Stomach (tissue), 9 donors: ENCODE results near the gene MRPL24. TPM values are rescaled to one million over a fixed set of nuclear protein-coding genes. Genes with fewer than 3 reads are reported as not detected.

Experiments
- DNase-seq, 2 donors: peaks; one replicate each; pipeline versions ENCODE4 v3.0.0 to v3.0.0-alpha.2; 2013 to 2019
- H3K27ac ChIP-seq, 5 donors: fragments of 200-600 bp in 4 of 5; sonication (generic) in 4 of 5; one replicate each; pipeline ENCODE4 v1.5.1; 2013 to 2019; ENCODE audit warnings: mild to moderate bottlenecking in 1 of 5, moderate library complexity in 1 of 5
- H3K27me3 ChIP-seq, 3 donors: fragments of 200-600 bp; sonication (generic); one replicate each; pipeline ENCODE4 v1.5.1; 2017 to 2019; ENCODE audit warnings: mixed run types in 1 of 3
- H3K36me3 ChIP-seq, 4 donors: fragments of 200-600 bp; sonication (generic); 1 replicate in 3 of 4; 2 replicates in 1 of 4; pipeline ENCODE4 v1.5.1; 2016 to 2019
- H3K4me1 ChIP-seq, 4 donors: fragments of 200-600 bp; sonication (generic); one replicate each; pipeline ENCODE4 v1.5.1; 2016 to 2019
- H3K4me3 ChIP-seq, 4 donors: fragments of 200-600 bp; sonication (generic) in 3 of 4; one replicate each; pipeline ENCODE4 v1.5.1; 2016 to 2019; ENCODE audit warnings: mild to moderate bottlenecking in 1 of 4
- H3K9me3 ChIP-seq, 4 donors: fragments of 200-600 bp; sonication (generic); one replicate each; pipeline ENCODE4 v1.5.1; 2016 to 2019
- EP300 ChIP-seq: sonication (generic); formaldehyde crosslinking; IDR thresholded peaks from one replicate; pipeline ENCODE4 v1.6.1; 2017; ENCODE audit warnings: antibody characterized with exemption
- POLR2A ChIP-seq, 4 donors: fragments of 450-650 bp; IDR thresholded peaks; one replicate each; pipeline ENCODE4 v1.6.1; 2016; ENCODE audit warnings: antibody characterized with exemption in 4 of 4, control low read depth in 2 of 4, mild to moderate bottlenecking in 1 of 4, moderate library complexity in 1 of 4
- POLR2AphosphoS5 ChIP-seq, 3 donors: sonication (generic); formaldehyde crosslinking; IDR thresholded peaks; one replicate each; pipeline ENCODE4 v1.6.1; 2016; ENCODE audit warnings: antibody characterized with exemption in 3 of 3
- whole genome bisulfite sequencing, 5 donors: extraction: QIAGEN DNeasy Blood & Tissue Kit in 3 of 5; methylation state at CpG; one replicate each; pipeline versions ENCODE4 v1.1.5 to v1.1.7; 2013 to 2018; 5-methylcytosine and 5-hydroxymethylcytosine counted together
- intact Hi-C: fragments of 100-400 bp; cut with DNase I; formaldehyde crosslinking; loops from one replicate; pipeline ENCODE4 v1.15.1; 2023; ENCODE audit warnings: low total_unique reads
- polyA plus RNA-seq, 3 donors: library from polyadenylated mRNA; stranded (reverse); fragments of 200-250 nt; gene quantifications; one replicate each; pipeline ENCODE4 v1.2.3, GENCODE V29; 2013
- total RNA-seq, 5 donors: library from RNA; depleted of rRNA; stranded (reverse); fragments of >200 nt; gene quantifications; one replicate each; pipeline versions ENCODE4 v1.1.0 to v1.2.3, GENCODE V29; 2014 to 2016
- TF ChIP-seq, protein P1 (sequence below), 7 experiments: fragments of 450-650 bp in 4 of 7; fragments of 200-600 bp in 3 of 7; sonication (generic) in 3 of 7; IDR thresholded peaks; one replicate each; pipeline ENCODE4 v1.5.1; 2016 to 2019; ENCODE audit warnings: antibody characterized with exemption in 7 of 7, control low read depth in 2 of 7, mild to moderate bottlenecking in 1 of 7
- donor health status: healthy with polysubstance abuse.
- donor health status: Bipolar disorder and iron deficiency.
- donor health status: healthy.

The MRPL24 gene
- total and polyA plus RNA-seq, 8 donors = 15.6 to 113 (median 48.8) TPM

DNA sequence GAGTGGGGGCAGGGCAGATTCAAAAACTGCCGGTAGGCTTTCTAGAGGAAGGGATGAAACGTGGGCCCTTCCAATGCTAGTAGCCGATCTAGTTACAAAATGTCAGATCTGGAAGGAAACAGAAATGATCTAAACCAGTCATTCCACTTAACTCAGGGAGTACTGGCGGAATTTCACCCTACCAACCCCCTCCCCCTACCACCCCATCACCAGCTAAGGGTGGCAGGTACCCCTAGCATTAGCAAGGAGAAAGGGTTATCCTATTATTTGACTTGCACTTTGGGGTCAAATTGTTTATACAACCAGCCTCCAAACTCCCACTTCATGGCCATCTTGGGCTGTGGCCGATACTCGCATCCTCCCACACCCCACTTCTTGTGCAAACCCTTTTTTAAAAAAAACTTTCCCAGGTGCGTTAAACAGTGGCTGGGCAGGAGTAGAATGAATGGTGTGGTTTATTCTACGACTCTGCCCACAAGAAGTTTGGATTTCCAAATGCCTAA, 644 bp upstream of the MRPL24 start:
- TF ChIP-seq POLR2A (IDR thresholded peaks at IDR 0.05) (no peak), EP300 (no peak), POLR2AphosphoS5 (IDR thresholded peaks at IDR 0.05) (no peak)
- TF ChIP-seq, protein P1, sequence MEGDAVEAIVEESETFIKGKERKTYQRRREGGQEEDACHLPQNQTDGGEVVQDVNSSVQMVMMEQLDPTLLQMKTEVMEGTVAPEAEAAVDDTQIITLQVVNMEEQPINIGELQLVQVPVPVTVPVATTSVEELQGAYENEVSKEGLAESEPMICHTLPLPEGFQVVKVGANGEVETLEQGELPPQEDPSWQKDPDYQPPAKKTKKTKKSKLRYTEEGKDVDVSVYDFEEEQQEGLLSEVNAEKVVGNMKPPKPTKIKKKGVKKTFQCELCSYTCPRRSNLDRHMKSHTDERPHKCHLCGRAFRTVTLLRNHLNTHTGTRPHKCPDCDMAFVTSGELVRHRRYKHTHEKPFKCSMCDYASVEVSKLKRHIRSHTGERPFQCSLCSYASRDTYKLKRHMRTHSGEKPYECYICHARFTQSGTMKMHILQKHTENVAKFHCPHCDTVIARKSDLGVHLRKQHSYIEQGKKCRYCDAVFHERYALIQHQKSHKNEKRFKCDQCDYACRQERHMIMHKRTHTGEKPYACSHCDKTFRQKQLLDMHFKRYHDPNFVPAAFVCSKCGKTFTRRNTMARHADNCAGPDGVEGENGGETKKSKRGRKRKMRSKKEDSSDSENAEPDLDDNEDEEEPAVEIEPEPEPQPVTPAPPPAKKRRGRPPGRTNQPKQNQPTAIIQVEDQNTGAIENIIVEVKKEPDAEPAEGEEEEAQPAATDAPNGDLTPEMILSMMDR (IDR thresholded peaks at IDR 0.05) = no peak
- intact Hi-C loops = no loop called here
- no peaks in the 10 kb centered on the region for H3K27me3 ChIP-seq
- peak overlapping the region; percentile 74 to 91 (median 87) for H3K27ac ChIP-seq
- peak overlapping the region; percentile 25 to 87 (median 70) for H3K4me3 ChIP-seq
- H3K9me3 ChIP-seq = no peaks in the 10 kb centered on the region
- H3K4me1 ChIP-seq = peaks cover 18 to 45% (median 42%) of the 10 kb centered on the region in 4 donors
- H3K36me3 ChIP-seq = peaks cover 37 to 62% (median 52%) of the 10 kb centered on the region in 4 donors
- DNase-seq = no peak
- WGBS, 5 donors = 47 to 56% (median 49%) methylated on average over 8 of the region's 8 CpGs

DNA sequence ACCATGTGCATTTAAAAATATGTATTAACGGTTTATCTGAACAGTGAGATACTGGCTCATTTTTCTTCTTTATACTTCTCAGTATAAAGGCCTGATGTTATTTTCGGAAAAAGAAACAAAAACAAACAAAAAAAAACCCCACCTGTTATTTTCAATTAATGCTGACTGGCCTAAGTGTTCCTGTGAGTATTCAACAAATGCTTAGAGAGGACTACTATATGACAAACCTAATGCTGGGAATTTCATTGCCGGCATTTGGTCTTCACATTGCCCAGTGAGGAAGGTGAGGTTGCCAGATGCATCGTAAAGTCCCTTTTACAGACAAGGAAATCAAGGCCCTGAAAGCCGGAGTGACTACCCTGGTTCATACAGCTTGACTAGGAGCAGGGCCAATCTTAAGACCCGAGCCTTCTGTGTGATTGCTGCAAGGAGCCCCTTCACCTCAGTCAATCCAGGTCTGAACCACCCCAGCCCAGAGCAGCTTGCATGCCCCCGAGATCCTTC, 599 bp downstream of the MRPL24 start:
- no peak for DNase-seq
- TF ChIP-seq EP300 = no peak
- TF ChIP-seq POLR2A (IDR thresholded peaks at IDR 0.05) = no peak
- no peak for TF ChIP-seq POLR2AphosphoS5 (IDR thresholded peaks at IDR 0.05)
- TF ChIP-seq, protein P1 (IDR thresholded peaks at IDR 0.05) = no peak
- no peaks in the 10 kb centered on the region for H3K9me3 ChIP-seq
- H3K36me3 ChIP-seq = peaks cover 42 to 69% (median 62%) of the 10 kb centered on the region in 4 donors
- H3K4me1 ChIP-seq = peaks cover 7 to 32% (median 30%) of the 10 kb centered on the region in 4 donors
- 9 to 16% (median 13%) methylated on average over 7 of the region's 7 CpGs for WGBS, 5 donors
- H3K4me3 ChIP-seq = peak overlapping the region; percentile 66 to 87 (median 76)
- no peaks in the 10 kb centered on the region for H3K27me3 ChIP-seq
- peak overlapping the region; percentile 55 to 91 (median 87) for H3K27ac ChIP-seq
- intact Hi-C loops = no loop called here

DNA sequence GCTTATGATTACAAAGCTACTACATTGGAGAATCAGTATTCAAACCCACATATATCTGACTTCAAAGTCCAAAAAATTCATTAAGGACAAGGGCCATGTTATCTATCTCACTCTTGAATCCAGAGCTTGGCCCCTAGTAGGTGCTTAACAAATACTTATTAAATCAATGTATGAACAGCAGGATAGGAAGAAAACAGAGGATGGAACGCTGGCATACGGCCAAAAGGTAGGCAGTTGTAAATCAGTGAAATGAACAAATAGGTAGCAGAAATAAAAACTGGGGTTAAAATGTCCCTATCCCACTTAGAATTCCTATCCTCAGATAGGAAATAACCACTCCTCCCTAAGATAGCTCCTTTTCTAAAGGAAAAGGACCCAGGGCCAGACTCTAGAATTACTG, 2.0 kb downstream of the MRPL24 start:
- no peaks in the 10 kb centered on the region for H3K9me3 ChIP-seq
- H3K36me3 ChIP-seq = peaks cover 37 to 63% (median 61%) of the 10 kb centered on the region in 4 donors

DNA sequence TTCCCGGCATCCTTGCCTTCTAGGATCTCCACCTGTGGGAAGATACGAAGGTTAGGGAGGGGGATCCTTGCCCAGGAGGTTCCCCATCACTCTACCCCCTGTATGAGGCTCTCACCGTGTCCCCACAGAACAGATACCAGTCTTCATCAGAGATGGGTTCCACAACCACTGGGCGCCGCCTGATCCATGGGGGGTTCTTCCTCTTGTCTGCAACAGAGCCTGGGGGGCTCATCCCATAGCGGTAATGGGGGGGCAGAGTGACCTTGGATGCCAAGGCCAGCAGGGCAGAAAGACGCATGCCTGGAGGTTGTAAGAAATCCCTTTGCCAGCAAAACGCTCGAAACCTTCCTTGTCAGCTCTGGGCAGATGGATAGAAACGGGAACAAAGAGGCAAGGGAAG, 2.5 kb downstream of the MRPL24 start:
- WGBS, 5 donors = 87 to 94% (median 90%) methylated on average over 10 of the region's 10 CpGs
- Histone ChIP-seq H3K4me3 (no peak overlapping the region), H3K9me3 (no peaks in the 10 kb centered on the region), H3K36me3 (peaks cover 33 to 63% (median 61%) of the 10 kb centered on the region in 4 donors), H3K4me1 (peaks cover 7 to 23% (median 21%) of the 10 kb centered on the region in 4 donors), H3K27me3 (no peaks in the 10 kb centered on the region), H3K27ac (no peak overlapping the region)
- TF ChIP-seq, protein P1 (IDR thresholded peaks at IDR 0.05) = no peak
- TF ChIP-seq POLR2A (IDR thresholded peaks at IDR 0.05) (no peak), POLR2AphosphoS5 (IDR thresholded peaks at IDR 0.05) (no peak), EP300 (no peak)
- intact Hi-C loops = no loop called here
- no peak for DNase-seq

More for the DNA sequence above, 2.0 kb downstream of the MRPL24 start:
- no peaks in the 10 kb centered on the region for H3K27me3 ChIP-seq
- no peak for TF ChIP-seq POLR2A (IDR thresholded peaks at IDR 0.05)
- no peak for TF ChIP-seq EP300
- TF ChIP-seq POLR2AphosphoS5 (IDR thresholded peaks at IDR 0.05) = no peak
- TF ChIP-seq, protein P1 (IDR thresholded peaks at IDR 0.05) = no peak
- intact Hi-C loops = no loop called here
- H3K27ac ChIP-seq = no peak overlapping the region
- no peak overlapping the region for H3K4me3 ChIP-seq
- 74 to 86% (median 85%) methylated on average over 2 of the region's 2 CpGs for WGBS, 5 donors
- no peak for DNase-seq
- H3K4me1 ChIP-seq = peaks cover 7 to 23% (median 21%) of the 10 kb centered on the region in 4 donors
